ENCODE measurements around the gene ATP11A.

Gene ATP11A

GRCh38 chr13:112772539-112772909 is 82.7 kb downstream of the ATP11A start:
- DNase-seq: no peak
- no peak overlapping the region for H3K14ac ChIP-seq (ENCODE audit: low read length)
- no CpG with 5 or more reads among the region's 10 CpGs for WGBS (ENCODE audit: extremely low coverage, insufficient coverage, insufficient read length)
- no peak overlapping the region for H2AK5ac ChIP-seq (ENCODE audit: low read length)
- no peak overlapping the region for H2BK5ac ChIP-seq (ENCODE audit: low read depth, low read length, poor library complexity)
- no peak overlapping the region for H2BK12ac ChIP-seq (ENCODE audit: low read length)
- H4K12ac ChIP-seq (ENCODE audit: low read depth, low read length): no peak overlapping the region
- H3K4me1 ChIP-seq (ENCODE audit: control insufficient read depth in 1 of 2, insufficient read depth in 2 of 2, low read length in 2 of 2): peaks cover 8 to 9% of the 10 kb centered on the region in 2 experiments
- H3K79me2 ChIP-seq (ENCODE audit: control insufficient read depth, insufficient read depth, low read length, poor library complexity): peaks cover 4% of the 10 kb centered on the region
- no peaks in the 10 kb centered on the region for H3K9me3 ChIP-seq (ENCODE audit: insufficient read depth, low read depth, low read length)
- peaks cover 2 to 5% of the 10 kb centered on the region in 2 experiments for H3K36me3 ChIP-seq (ENCODE audit: control insufficient read depth in 1 of 2, insufficient read depth in 2 of 2, low read length in 2 of 2)
- H3K23ac ChIP-seq (ENCODE audit: low read length): no peak overlapping the region
- H3K4me2 ChIP-seq (ENCODE audit: low read length): no peak overlapping the region
- no peak overlapping the region for H3K4me3 ChIP-seq (ENCODE audit: low read depth, low read length)
- no peak overlapping the region for H3K9ac ChIP-seq (ENCODE audit: low read length)
- H3K18ac ChIP-seq (ENCODE audit: low read length): no peak overlapping the region
- H4K91ac ChIP-seq (ENCODE audit: low read depth, low read length): no peak overlapping the region
- H3K27me3 ChIP-seq (ENCODE audit: insufficient read depth, low read length): no peaks in the 10 kb centered on the region
- H3K27ac ChIP-seq (ENCODE audit: low read depth, low read length): no peak overlapping the region
- H4K8ac ChIP-seq (ENCODE audit: low read depth, low read length): no peak overlapping the region
- H2AFZ ChIP-seq (ENCODE audit: insufficient read depth, low read length, poor library complexity): no peak overlapping the region
- no peak overlapping the region for H2BK120ac ChIP-seq (ENCODE audit: insufficient read depth, low read length, poor library complexity)
- H3K4ac ChIP-seq (ENCODE audit: low read depth, low read length): no peak overlapping the region
- no peaks in the 10 kb centered on the region for H3K79me1 ChIP-seq (ENCODE audit: low read length)

GRCh38 chr13:112772929-112773328 is 83.1 kb downstream of the ATP11A start:
- peaks cover 4% of the 10 kb centered on the region for H3K79me2 ChIP-seq (ENCODE audit: control insufficient read depth, insufficient read depth, low read length, poor library complexity)
- no peak overlapping the region for H2AFZ ChIP-seq (ENCODE audit: insufficient read depth, low read length, poor library complexity)
- no CpG with 5 or more reads among the region's 8 CpGs for WGBS (ENCODE audit: extremely low coverage, insufficient coverage, insufficient read length)
- no peak overlapping the region for H3K4ac ChIP-seq (ENCODE audit: low read depth, low read length)
- no peak overlapping the region for H2BK5ac ChIP-seq (ENCODE audit: low read depth, low read length, poor library complexity)
- DNase-seq: no peak
- no peak overlapping the region for H3K9ac ChIP-seq (ENCODE audit: low read length)
- H3K23ac ChIP-seq (ENCODE audit: low read length): no peak overlapping the region
- H3K79me1 ChIP-seq (ENCODE audit: low read length): no peaks in the 10 kb centered on the region
- H3K27ac ChIP-seq (ENCODE audit: low read depth, low read length): no peak overlapping the region
- H3K36me3 ChIP-seq (ENCODE audit: control insufficient read depth in 1 of 2, insufficient read depth in 2 of 2, low read length in 2 of 2): peaks cover 2 to 5% of the 10 kb centered on the region in 2 experiments
- H3K4me1 ChIP-seq (ENCODE audit: control insufficient read depth in 1 of 2, insufficient read depth in 2 of 2, low read length in 2 of 2): peaks cover 11 to 13% of the 10 kb centered on the region in 2 experiments
- no peak overlapping the region for H2BK12ac ChIP-seq (ENCODE audit: low read length)
- no peak overlapping the region for H3K4me3 ChIP-seq (ENCODE audit: low read depth, low read length)
- H4K8ac ChIP-seq (ENCODE audit: low read depth, low read length): no peak overlapping the region
- no peak overlapping the region for H2AK5ac ChIP-seq (ENCODE audit: low read length)
- H4K91ac ChIP-seq (ENCODE audit: low read depth, low read length): no peak overlapping the region
- no peaks in the 10 kb centered on the region for H3K27me3 ChIP-seq (ENCODE audit: insufficient read depth, low read length)
- H3K14ac ChIP-seq (ENCODE audit: low read length): no peak overlapping the region
- no peak overlapping the region for H3K18ac ChIP-seq (ENCODE audit: low read length)
- H3K4me2 ChIP-seq (ENCODE audit: low read length): no peak overlapping the region
- H4K12ac ChIP-seq (ENCODE audit: low read depth, low read length): no peak overlapping the region
- no peaks in the 10 kb centered on the region for H3K9me3 ChIP-seq (ENCODE audit: insufficient read depth, low read depth, low read length)
- no peak overlapping the region for H2BK120ac ChIP-seq (ENCODE audit: insufficient read depth, low read length, poor library complexity)

GRCh38 chr13:112773601-112774447 is 84.0 kb downstream of the ATP11A start:
- WGBS (ENCODE audit: extremely low coverage, insufficient coverage, insufficient read length): no CpG with 5 or more reads among the region's 25 CpGs
- H3K79me2 ChIP-seq (ENCODE audit: control insufficient read depth, insufficient read depth, low read length, poor library complexity): peaks cover 4% of the 10 kb centered on the region
- H3K4ac ChIP-seq (ENCODE audit: low read depth, low read length): no peak overlapping the region
- H3K79me1 ChIP-seq (ENCODE audit: low read length): no peaks in the 10 kb centered on the region
- H3K9ac ChIP-seq (ENCODE audit: low read length): no peak overlapping the region
- H2AK5ac ChIP-seq (ENCODE audit: low read length): no peak overlapping the region
- no peak overlapping the region for H3K23ac ChIP-seq (ENCODE audit: low read length)
- no peaks in the 10 kb centered on the region for H3K27me3 ChIP-seq (ENCODE audit: insufficient read depth, low read length)
- H3K36me3 ChIP-seq (ENCODE audit: control insufficient read depth in 1 of 2, insufficient read depth in 2 of 2, low read length in 2 of 2): peaks cover 2 to 5% of the 10 kb centered on the region in 2 experiments
- H2BK120ac ChIP-seq (ENCODE audit: insufficient read depth, low read length, poor library complexity): no peak overlapping the region
- no peak overlapping the region for H2BK12ac ChIP-seq (ENCODE audit: low read length)
- peaks cover 11 to 15% of the 10 kb centered on the region in 2 experiments for H3K4me1 ChIP-seq (ENCODE audit: control insufficient read depth in 1 of 2, insufficient read depth in 2 of 2, low read length in 2 of 2)
- H4K91ac ChIP-seq (ENCODE audit: low read depth, low read length): no peak overlapping the region
- H2BK5ac ChIP-seq (ENCODE audit: low read depth, low read length, poor library complexity): no peak overlapping the region
- no peak overlapping the region for H3K27ac ChIP-seq (ENCODE audit: low read depth, low read length)
- H3K14ac ChIP-seq (ENCODE audit: low read length): no peak overlapping the region
- H3K4me3 ChIP-seq (ENCODE audit: low read depth, low read length): no peak overlapping the region
- no peak overlapping the region for H3K18ac ChIP-seq (ENCODE audit: low read length)
- no peak overlapping the region for H4K8ac ChIP-seq (ENCODE audit: low read depth, low read length)
- no peak overlapping the region for H3K4me2 ChIP-seq (ENCODE audit: low read length)
- H3K9me3 ChIP-seq (ENCODE audit: insufficient read depth, low read depth, low read length): no peaks in the 10 kb centered on the region
- H2AFZ ChIP-seq (ENCODE audit: insufficient read depth, low read length, poor library complexity): no peak overlapping the region
- no peak overlapping the region for H4K12ac ChIP-seq (ENCODE audit: low read depth, low read length)
- no peak for DNase-seq

- peaks cover 11 to 15% of the 10 kb centered on the region in 2 experiments for H3K4me1 ChIP-seq (ENCODE audit: control insufficient read depth in 1 of 2, insufficient read depth in 2 of 2, low read length in 2 of 2)
- no peak overlapping the region for H2BK5ac ChIP-seq (ENCODE audit: low read depth, low read length, poor library complexity)
- DNase-seq: no peak
- H3K4me2 ChIP-seq (ENCODE audit: low read length): no peak overlapping the region
- no peak overlapping the region for H2AFZ ChIP-seq (ENCODE audit: insufficient read depth, low read length, poor library complexity)
- no peak overlapping the region for H3K14ac ChIP-seq (ENCODE audit: low read length)
- no peaks in the 10 kb centered on the region for H3K27me3 ChIP-seq (ENCODE audit: insufficient read depth, low read length)
- peaks cover 1 to 2% of the 10 kb centered on the region in 2 experiments for H3K36me3 ChIP-seq (ENCODE audit: control insufficient read depth in 1 of 2, insufficient read depth in 2 of 2, low read length in 2 of 2)
- no peaks in the 10 kb centered on the region for H3K79me1 ChIP-seq (ENCODE audit: low read length)
- H3K9ac ChIP-seq (ENCODE audit: low read length): no peak overlapping the region
- no peak overlapping the region for H3K4me3 ChIP-seq (ENCODE audit: low read depth, low read length)
- no peak overlapping the region for H3K27ac ChIP-seq (ENCODE audit: low read depth, low read length)
- H4K8ac ChIP-seq (ENCODE audit: low read depth, low read length): no peak overlapping the region
- no peaks in the 10 kb centered on the region for H3K9me3 ChIP-seq (ENCODE audit: insufficient read depth, low read depth, low read length)
- no CpG with 5 or more reads among the region's 7 CpGs for WGBS (ENCODE audit: extremely low coverage, insufficient coverage, insufficient read length)
- no peak overlapping the region for H3K23ac ChIP-seq (ENCODE audit: low read length)
- H3K79me2 ChIP-seq (ENCODE audit: control insufficient read depth, insufficient read depth, low read length, poor library complexity): peaks cover 4% of the 10 kb centered on the region
- H4K12ac ChIP-seq (ENCODE audit: low read depth, low read length): no peak overlapping the region
- no peak overlapping the region for H4K91ac ChIP-seq (ENCODE audit: low read depth, low read length)
- H3K18ac ChIP-seq (ENCODE audit: low read length): no peak overlapping the region
- H2BK12ac ChIP-seq (ENCODE audit: low read length): no peak overlapping the region
- H3K4ac ChIP-seq (ENCODE audit: low read depth, low read length): no peak overlapping the region
- H2BK120ac ChIP-seq (ENCODE audit: insufficient read depth, low read length, poor library complexity): no peak overlapping the region
- H2AK5ac ChIP-seq (ENCODE audit: low read length): no peak overlapping the region
Measured at GRCh38 chr13:112774448-112774792, 84.6 kb downstream of the ATP11A start.
